ENCODE data around the gene ZNF766.

- TF ChIP-seq, protein P1, sequence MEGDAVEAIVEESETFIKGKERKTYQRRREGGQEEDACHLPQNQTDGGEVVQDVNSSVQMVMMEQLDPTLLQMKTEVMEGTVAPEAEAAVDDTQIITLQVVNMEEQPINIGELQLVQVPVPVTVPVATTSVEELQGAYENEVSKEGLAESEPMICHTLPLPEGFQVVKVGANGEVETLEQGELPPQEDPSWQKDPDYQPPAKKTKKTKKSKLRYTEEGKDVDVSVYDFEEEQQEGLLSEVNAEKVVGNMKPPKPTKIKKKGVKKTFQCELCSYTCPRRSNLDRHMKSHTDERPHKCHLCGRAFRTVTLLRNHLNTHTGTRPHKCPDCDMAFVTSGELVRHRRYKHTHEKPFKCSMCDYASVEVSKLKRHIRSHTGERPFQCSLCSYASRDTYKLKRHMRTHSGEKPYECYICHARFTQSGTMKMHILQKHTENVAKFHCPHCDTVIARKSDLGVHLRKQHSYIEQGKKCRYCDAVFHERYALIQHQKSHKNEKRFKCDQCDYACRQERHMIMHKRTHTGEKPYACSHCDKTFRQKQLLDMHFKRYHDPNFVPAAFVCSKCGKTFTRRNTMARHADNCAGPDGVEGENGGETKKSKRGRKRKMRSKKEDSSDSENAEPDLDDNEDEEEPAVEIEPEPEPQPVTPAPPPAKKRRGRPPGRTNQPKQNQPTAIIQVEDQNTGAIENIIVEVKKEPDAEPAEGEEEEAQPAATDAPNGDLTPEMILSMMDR (conservative IDR thresholded peaks at IDR 0.05): no peak
- TF ChIP-seq ZFX (IDR thresholded peaks at IDR 0.05): no peak
Observed at GRCh38 chr19:52275988-52276387, 6.6 kb downstream of the ZNF766 start.
